Uterine smooth muscle cell (primary cell): ENCODE data around the gene F13A1. TPM values are rescaled to one million over a fixed set of nuclear protein-coding genes. Genes with fewer than 3 reads are reported as not detected.

Source experiments
- total RNA-seq: library from RNA; depleted of rRNA; stranded (reverse); fragments of >200 nt; gene quantifications from 2 replicates; pipeline ENCODE4 v1.2.3, GENCODE V29; 2014

F13A1 gene
- total RNA-seq: under 0.01 TPM in 1 of 2 replicates, not detected in the other

DNA sequence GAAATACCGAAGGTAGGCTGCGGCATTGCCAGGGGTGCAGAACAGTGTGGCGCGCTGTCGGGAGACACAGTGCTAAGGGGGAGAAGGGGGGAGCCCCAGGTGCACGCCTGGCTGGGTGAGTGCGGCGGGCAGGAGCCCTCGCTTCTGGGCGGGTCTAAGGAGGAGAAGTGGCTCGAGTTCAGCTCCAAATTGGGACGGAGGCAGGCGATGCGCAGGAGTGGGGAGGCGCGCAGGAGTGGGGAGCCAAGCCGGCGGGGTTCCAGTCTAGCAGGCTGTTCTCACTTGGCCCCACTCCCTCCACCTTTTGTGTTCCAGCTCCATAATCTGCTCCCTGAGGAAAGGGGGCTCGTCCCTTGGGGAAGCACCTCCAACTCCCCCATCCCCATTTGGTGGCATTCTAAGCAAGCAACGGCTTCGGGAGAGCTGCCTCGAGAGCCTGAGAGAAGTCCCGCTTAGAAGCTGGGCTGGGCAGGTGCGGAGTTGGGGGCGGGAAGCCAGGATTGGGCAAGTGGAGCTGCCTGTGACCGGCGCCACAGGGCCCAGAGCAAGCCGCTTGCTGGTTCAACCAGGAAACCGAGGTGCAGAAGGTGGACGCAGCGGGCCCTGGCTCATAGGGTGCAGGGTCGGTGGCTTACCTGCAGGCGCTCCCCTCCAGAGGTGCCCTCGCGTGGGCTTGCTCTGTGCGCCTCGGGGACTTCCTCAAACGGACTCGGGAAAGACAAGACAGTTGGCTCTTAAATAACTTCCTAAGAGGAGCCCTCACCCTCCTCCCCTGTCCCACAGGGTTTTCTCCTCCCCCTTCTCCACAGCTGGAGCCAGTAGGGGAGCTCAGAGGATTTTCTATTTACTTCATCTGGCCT is at the start of gene F13A1:
TSS of gene F13A1 (minus strand) at position 711 of the 860 bp plus-strand sequence. CDS start 1,998 bp downstream, outside the sequence.

